Activated CD8-positive, alpha-beta T cell treated with anti-CD3 and anti-CD28 coated beads, Interleukin-2, amount 10 ng/mL, durations not matched to agents 7 days and 5 days (primary cell): Measurements from ENCODE around the gene EEA1. TPM values are rescaled to one million over a fixed set of nuclear protein-coding genes. Genes with fewer than 3 reads are reported as not detected.

Experiments
- ATAC-seq: fragments of 150-1000 bp; cut with Tn5 transposase; one replicate; pipeline ENCODE4 v1.10.0; 2021; ENCODE audit warnings: moderate library complexity
- CTCF ChIA-PET: fragments of 350-600 bp; sonication (Branson Sonifier 250); formaldehyde crosslinking; loops from one replicate; lab custom pipeline; 2021; ENCODE audit warnings: antibody characterized with exemption; lab: Charles Lee
- POLR2A ChIA-PET: fragments of 350-600 bp; sonication (Branson Sonifier 250); formaldehyde crosslinking; loops from one replicate; lab custom pipeline; 2021; ENCODE audit warnings: antibody characterized with exemption; lab: Charles Lee
- DNase-seq: peaks from one replicate; pipeline ENCODE4 v3.0.0-alpha.2; 2020
- H3K27ac Mint-ChIP-seq: one replicate; pipeline ENCODE4 v1.8.0; 2021; ENCODE audit warnings: mild to moderate bottlenecking, mixed read lengths
- H3K27me3 Mint-ChIP-seq: one replicate; pipeline ENCODE4 v1.8.0; 2021; ENCODE audit warnings: low read depth, mixed read lengths
- H3K36me3 Mint-ChIP-seq: one replicate; pipeline ENCODE4 v1.8.0; 2021; ENCODE audit warnings: low read depth, mixed read lengths
- H3K4me1 Mint-ChIP-seq: one replicate; pipeline ENCODE4 v1.8.0; 2021; ENCODE audit warnings: low read depth, mixed read lengths
- H3K4me3 Mint-ChIP-seq: one replicate; pipeline ENCODE4 v1.8.0; 2021; ENCODE audit warnings: mild to moderate bottlenecking, mixed read lengths
- H3K9me3 Mint-ChIP-seq: one replicate; pipeline ENCODE4 v1.8.0; 2022; ENCODE audit warnings: mixed read lengths; ENCODE audit not compliant: insufficient read depth
- total RNA-seq, 2 experiments: library from RNA; stranded (reverse); gene quantifications; one replicate each; pipeline ENCODE4 v1.2.3, GENCODE V29; 2021

Gene EEA1
- total RNA-seq, 2 experiments from 2014 or later = 15.9 to 16.2 TPM

GRCh38 chr12:92740411-92740810 is 188.7 kb downstream of the EEA1 start:
- POLR2A ChIA-PET = no interaction called here
- Mint-ChIP-seq H3K9me3 (no peaks in the 10 kb centered on the region), H3K4me3 (no peak overlapping the region), H3K27ac (no peak overlapping the region), H3K4me1 (no peaks in the 10 kb centered on the region), H3K27me3 (peaks cover 5% of the 10 kb centered on the region), H3K36me3 (no peaks in the 10 kb centered on the region)
- CTCF ChIA-PET = no interaction called here
- ATAC-seq (no peak), DNase-seq (no peak)

GRCh38 chr12:92739113-92739512 is 190.0 kb downstream of the EEA1 start:
- no peak for ATAC-seq
- H3K4me3 Mint-ChIP-seq = no peak overlapping the region
- POLR2A ChIA-PET = no interaction called here
- no peaks in the 10 kb centered on the region for H3K9me3 Mint-ChIP-seq
- H3K36me3 Mint-ChIP-seq = no peaks in the 10 kb centered on the region
- CTCF ChIA-PET = no interaction called here
- DNase-seq = no peak
- H3K27ac Mint-ChIP-seq = no peak overlapping the region
- H3K4me1 Mint-ChIP-seq = no peaks in the 10 kb centered on the region
- peaks cover 5% of the 10 kb centered on the region for H3K27me3 Mint-ChIP-seq

GRCh38 chr12:92737855-92738850 is 190.9 kb downstream of the EEA1 start:
- Mint-ChIP-seq H3K27ac (no peak overlapping the region), H3K4me1 (no peaks in the 10 kb centered on the region), H3K27me3 (peaks cover 5% of the 10 kb centered on the region), H3K9me3 (no peaks in the 10 kb centered on the region), H3K36me3 (no peaks in the 10 kb centered on the region), H3K4me3 (no peak overlapping the region)
- ChIA-PET POLR2A (no interaction called here), CTCF (no interaction called here)
- DNase-seq (no peak), ATAC-seq (no peak)

- Mint-ChIP-seq H3K27ac (no peak overlapping the region), H3K36me3 (no peaks in the 10 kb centered on the region), H3K4me3 (no peak overlapping the region), H3K9me3 (no peaks in the 10 kb centered on the region), H3K4me1 (no peaks in the 10 kb centered on the region), H3K27me3 (peaks cover 3% of the 10 kb centered on the region)
- DNase-seq (no peak), ATAC-seq (no peak)
- CTCF ChIA-PET = no interaction called here
- POLR2A ChIA-PET = no interaction called here
Measured at GRCh38 chr12:92736605-92737004, 192.5 kb downstream of the EEA1 start.

GRCh38 chr12:92735131-92735721 is 193.9 kb downstream of the EEA1 start:
- POLR2A ChIA-PET = no interaction called here
- no peaks in the 10 kb centered on the region for H3K27me3 Mint-ChIP-seq
- H3K36me3 Mint-ChIP-seq = no peaks in the 10 kb centered on the region
- H3K27ac Mint-ChIP-seq = no peak overlapping the region
- CTCF ChIA-PET = no interaction called here
- no peaks in the 10 kb centered on the region for H3K9me3 Mint-ChIP-seq
- no peak overlapping the region for H3K4me3 Mint-ChIP-seq
- no peak for DNase-seq
- H3K4me1 Mint-ChIP-seq = no peaks in the 10 kb centered on the region
- ATAC-seq = no peak

GRCh38 chr12:92733661-92734060 is 195.4 kb downstream of the EEA1 start:
- ChIA-PET POLR2A (no interaction called here), CTCF (interaction anchor here (1.2 kb wide), 1 partner anchor 16 kb away, joined by 4 read pairs; no protein-coding TSS in a partner anchor)
- no peak for ATAC-seq
- H3K9me3 Mint-ChIP-seq = no peaks in the 10 kb centered on the region
- no peak overlapping the region for H3K4me3 Mint-ChIP-seq
- no peaks in the 10 kb centered on the region for H3K36me3 Mint-ChIP-seq
- H3K4me1 Mint-ChIP-seq = no peaks in the 10 kb centered on the region
- H3K27me3 Mint-ChIP-seq = no peaks in the 10 kb centered on the region
- peak; percentile 5 for DNase-seq
- H3K27ac Mint-ChIP-seq = no peak overlapping the region

GRCh38 chr12:92733181-92733580 is 195.9 kb downstream of the EEA1 start:
- Mint-ChIP-seq H3K27ac (no peak overlapping the region), H3K36me3 (no peaks in the 10 kb centered on the region), H3K9me3 (no peaks in the 10 kb centered on the region), H3K27me3 (no peaks in the 10 kb centered on the region), H3K4me3 (no peak overlapping the region), H3K4me1 (no peaks in the 10 kb centered on the region)
- no peak for ATAC-seq
- CTCF ChIA-PET = no interaction called here
- DNase-seq = no peak
- POLR2A ChIA-PET = no interaction called here

- H3K36me3 Mint-ChIP-seq = no peaks in the 10 kb centered on the region
- no peaks in the 10 kb centered on the region for H3K4me1 Mint-ChIP-seq
- H3K9me3 Mint-ChIP-seq = no peaks in the 10 kb centered on the region
- H3K4me3 Mint-ChIP-seq = no peak overlapping the region
- H3K27ac Mint-ChIP-seq = no peak overlapping the region
- ChIA-PET CTCF (no interaction called here), POLR2A (no interaction called here)
- ATAC-seq (no peak), DNase-seq (no peak)
- no peaks in the 10 kb centered on the region for H3K27me3 Mint-ChIP-seq
Measured at GRCh38 chr12:92732716-92733115, 196.4 kb downstream of the EEA1 start.

- Mint-ChIP-seq H3K4me1 (no peaks in the 10 kb centered on the region), H3K4me3 (no peak overlapping the region), H3K9me3 (no peaks in the 10 kb centered on the region), H3K27ac (no peak overlapping the region), H3K27me3 (no peaks in the 10 kb centered on the region), H3K36me3 (no peaks in the 10 kb centered on the region)
- no peak for DNase-seq
- ChIA-PET CTCF (no interaction called here), POLR2A (no interaction called here)
- no peak for ATAC-seq
Measured at GRCh38 chr12:92732216-92732615, 196.9 kb downstream of the EEA1 start.

- DNase-seq (no peak), ATAC-seq (no peak)
- H3K27me3 Mint-ChIP-seq = no peaks in the 10 kb centered on the region
- ChIA-PET POLR2A (no interaction called here), CTCF (no interaction called here)
- H3K36me3 Mint-ChIP-seq = no peaks in the 10 kb centered on the region
- no peaks in the 10 kb centered on the region for H3K4me1 Mint-ChIP-seq
- no peaks in the 10 kb centered on the region for H3K9me3 Mint-ChIP-seq
- no peak overlapping the region for H3K27ac Mint-ChIP-seq
- H3K4me3 Mint-ChIP-seq = no peak overlapping the region
Measured at GRCh38 chr12:92730758-92731157, 198.3 kb downstream of the EEA1 start.

- Mint-ChIP-seq H3K9me3 (no peaks in the 10 kb centered on the region), H3K27ac (no peak overlapping the region), H3K4me1 (no peaks in the 10 kb centered on the region), H3K27me3 (peaks cover 4% of the 10 kb centered on the region), H3K4me3 (no peak overlapping the region), H3K36me3 (no peaks in the 10 kb centered on the region)
- ATAC-seq (no peak), DNase-seq (peak; percentile 12)
- ChIA-PET POLR2A (no interaction called here), CTCF (no interaction called here)
Measured at GRCh38 chr12:92729773-92730305, 199.3 kb downstream of the EEA1 start.

GRCh38 chr12:92726850-92727249 is 202.2 kb downstream of the EEA1 start:
- peak; percentile 6 for DNase-seq
- no peaks in the 10 kb centered on the region for H3K4me1 Mint-ChIP-seq
- no peak overlapping the region for H3K4me3 Mint-ChIP-seq
- H3K27me3 Mint-ChIP-seq = peaks cover 8% of the 10 kb centered on the region
- H3K9me3 Mint-ChIP-seq = peaks cover 8% of the 10 kb centered on the region
- ChIA-PET CTCF (interaction anchor here (0.6 kb wide), 1 partner anchor 13 kb away, joined by 3 read pairs; no protein-coding TSS in a partner anchor), POLR2A (no interaction called here)
- H3K27ac Mint-ChIP-seq = no peak overlapping the region
- H3K36me3 Mint-ChIP-seq = no peaks in the 10 kb centered on the region
- no peak for ATAC-seq
